Breast epithelium (tissue), 3 donors: ENCODE measurements around the gene SPHK2.

ENCODE experiments used
- POLR2A ChIP-seq: fragments of 450-650 bp; IDR thresholded peaks from one replicate; pipeline ENCODE4 v1.6.1; 2016; ENCODE audit warnings: antibody characterized with exemption, mild to moderate bottlenecking, moderate library complexity
- POLR2AphosphoS5 ChIP-seq, 3 donors: sonication (generic); formaldehyde crosslinking; IDR thresholded peaks; one replicate each; pipeline ENCODE4 v1.6.1; 2017; ENCODE audit warnings: antibody characterized with exemption in 3 of 3
- TF ChIP-seq, protein P1 (sequence below), 3 donors: fragments of 450-650 bp; IDR thresholded peaks; one replicate each; pipeline ENCODE4 v1.5.1; 2016 to 2017; ENCODE audit warnings: antibody characterized with exemption in 3 of 3, mild to moderate bottlenecking in 3 of 3, moderate library complexity in 3 of 3

DNA sequence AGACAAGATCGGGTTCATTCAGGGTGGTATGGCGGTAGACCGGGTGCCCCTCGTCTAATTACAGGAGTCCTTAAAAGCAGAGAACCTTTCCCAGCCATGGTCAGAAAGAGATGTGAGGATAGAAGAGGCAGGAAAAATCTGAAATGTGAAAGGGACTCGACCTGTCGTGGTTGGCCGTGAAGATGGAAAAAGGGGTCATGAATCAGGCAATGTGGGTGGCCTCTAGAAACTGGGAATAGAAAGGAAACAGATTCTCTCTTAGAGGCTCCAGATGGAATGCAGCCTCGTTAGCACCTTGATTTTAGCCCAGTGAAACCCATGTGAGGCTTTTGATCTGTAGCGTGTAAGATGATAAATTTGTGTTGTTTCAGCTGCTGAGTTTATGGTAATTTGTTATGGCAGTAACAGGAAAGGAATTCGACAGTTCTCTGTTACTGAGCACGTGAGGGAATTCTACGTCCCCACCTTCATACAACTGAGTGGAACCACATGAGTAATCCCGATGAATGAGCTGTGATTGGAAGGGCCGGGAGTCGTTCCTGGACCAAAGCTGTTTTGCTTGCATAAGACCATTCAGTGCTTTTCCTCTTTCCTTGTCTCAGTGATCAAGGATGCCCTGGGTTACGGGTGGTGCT is 37.7 kb downstream of the SPHK2 start:
- TF ChIP-seq, protein P1, sequence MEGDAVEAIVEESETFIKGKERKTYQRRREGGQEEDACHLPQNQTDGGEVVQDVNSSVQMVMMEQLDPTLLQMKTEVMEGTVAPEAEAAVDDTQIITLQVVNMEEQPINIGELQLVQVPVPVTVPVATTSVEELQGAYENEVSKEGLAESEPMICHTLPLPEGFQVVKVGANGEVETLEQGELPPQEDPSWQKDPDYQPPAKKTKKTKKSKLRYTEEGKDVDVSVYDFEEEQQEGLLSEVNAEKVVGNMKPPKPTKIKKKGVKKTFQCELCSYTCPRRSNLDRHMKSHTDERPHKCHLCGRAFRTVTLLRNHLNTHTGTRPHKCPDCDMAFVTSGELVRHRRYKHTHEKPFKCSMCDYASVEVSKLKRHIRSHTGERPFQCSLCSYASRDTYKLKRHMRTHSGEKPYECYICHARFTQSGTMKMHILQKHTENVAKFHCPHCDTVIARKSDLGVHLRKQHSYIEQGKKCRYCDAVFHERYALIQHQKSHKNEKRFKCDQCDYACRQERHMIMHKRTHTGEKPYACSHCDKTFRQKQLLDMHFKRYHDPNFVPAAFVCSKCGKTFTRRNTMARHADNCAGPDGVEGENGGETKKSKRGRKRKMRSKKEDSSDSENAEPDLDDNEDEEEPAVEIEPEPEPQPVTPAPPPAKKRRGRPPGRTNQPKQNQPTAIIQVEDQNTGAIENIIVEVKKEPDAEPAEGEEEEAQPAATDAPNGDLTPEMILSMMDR (IDR thresholded peaks at IDR 0.05), result no peak
- TF ChIP-seq POLR2AphosphoS5 (IDR thresholded peaks at IDR 0.05) (no peak), POLR2A (no peak)
